Dermis microvascular lymphatic vessel endothelial cell (primary cell): ENCODE data around the gene UNC119B. TPM values are rescaled to one million over a fixed set of nuclear protein-coding genes. Genes with fewer than 3 reads are reported as not detected.

Source experiments
- DNase-seq, 2 donors: peaks; one replicate each; pipeline versions ENCODE4 v3.0.0 to v3.0.0-alpha.2; 2010; ENCODE audit warnings: low read depth in 2 of 2
- total RNA-seq: library from RNA; depleted of rRNA; stranded (reverse); fragments of >200 nt; gene quantifications from 2 replicates; pipeline ENCODE4 v1.2.1, GENCODE V29; 2014

The UNC119B gene
- total RNA-seq, 1 donor from 2014 or later: 16.3 TPM

DNA sequence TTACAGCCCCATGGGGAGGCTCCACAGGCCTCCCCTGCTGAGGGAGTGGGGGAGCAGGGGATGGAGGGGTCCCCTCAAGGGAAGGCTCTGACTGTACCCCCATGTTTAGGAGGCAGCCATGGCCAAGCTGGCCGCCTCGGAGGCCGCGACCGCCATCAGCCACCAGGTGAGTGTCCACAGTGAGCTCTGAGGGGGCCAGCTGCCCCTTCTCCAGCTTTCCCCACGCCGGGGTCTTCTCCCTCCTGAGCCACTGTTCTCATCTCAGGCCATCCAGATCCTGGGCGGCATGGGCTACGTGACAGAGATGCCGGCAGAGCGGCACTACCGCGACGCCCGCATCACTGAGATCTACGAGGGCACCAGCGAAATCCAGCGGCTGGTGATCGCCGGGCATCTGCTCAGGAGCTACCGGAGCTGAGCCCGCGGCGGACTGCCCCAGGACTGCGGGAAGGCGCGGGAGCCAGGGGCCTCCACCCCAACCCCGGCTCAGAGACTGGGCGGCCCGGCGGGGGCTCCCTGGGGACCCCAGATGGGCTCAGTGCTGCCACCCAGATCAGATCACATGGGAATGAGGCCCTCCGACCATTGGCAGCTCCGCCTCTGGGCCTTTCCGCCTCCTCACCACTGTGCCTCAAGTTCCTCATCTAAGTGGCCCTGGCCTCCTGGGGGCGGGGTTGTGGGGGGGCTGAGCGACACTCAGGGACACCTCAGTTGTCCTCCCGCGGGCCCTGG is 28.9 kb downstream of the UNC119B start:
- DNase-seq: no peak

GRCh38 chr12:120739821-120740613 is 29.8 kb downstream of the UNC119B start:
- DNase-seq: no peak

- no peak for DNase-seq
Measured at GRCh38 chr12:120740871-120741270, 30.6 kb downstream of the UNC119B start.

DNA sequence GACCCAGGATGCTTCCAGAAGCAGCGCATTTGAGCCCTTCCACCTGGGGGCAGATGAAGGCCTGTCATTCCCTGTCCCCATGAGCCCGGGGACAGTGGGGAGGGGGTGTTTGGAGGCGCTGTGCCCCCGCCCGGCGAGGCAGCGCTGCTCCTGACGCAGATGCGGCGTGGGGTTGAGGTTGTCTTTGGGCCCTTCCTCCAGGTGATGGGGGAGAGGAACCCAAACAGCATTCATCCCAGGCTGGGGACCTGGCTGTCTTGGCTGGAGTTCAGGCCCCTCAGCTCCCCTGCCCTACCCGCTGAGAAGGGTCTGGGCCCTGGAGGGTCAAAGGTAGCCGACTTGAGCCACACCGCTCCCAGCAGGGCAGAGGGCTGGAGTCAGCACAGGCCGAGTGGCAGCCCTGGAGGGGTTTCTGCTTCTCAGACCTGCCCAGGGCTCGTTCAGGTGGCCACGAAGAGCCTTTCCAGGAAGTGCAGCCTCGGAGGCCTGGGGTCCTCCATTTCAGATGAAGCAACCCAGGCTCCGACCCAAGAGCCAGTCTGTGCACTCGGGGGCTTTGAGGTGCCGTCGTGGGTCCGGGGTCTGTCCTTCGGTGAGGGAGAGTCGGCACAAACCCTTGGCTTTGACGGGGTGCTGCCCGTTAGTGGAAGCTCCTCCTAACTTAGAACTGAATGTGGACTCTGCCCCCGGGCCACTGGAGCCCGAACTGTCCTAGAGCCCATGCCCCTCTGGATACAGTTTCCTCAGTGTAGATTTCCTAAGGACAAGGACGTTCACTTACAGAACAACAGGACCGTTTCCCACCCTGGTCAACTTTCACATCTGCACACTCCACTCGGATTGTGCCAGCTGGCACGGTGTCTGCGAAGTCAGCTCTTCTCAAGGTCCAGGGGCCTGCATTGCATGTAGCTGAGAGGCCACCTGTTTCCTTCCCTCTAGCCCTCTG is 31.5 kb downstream of the UNC119B start:
- DNase-seq: peak in 1 of 2 donors; percentile 36

DNA sequence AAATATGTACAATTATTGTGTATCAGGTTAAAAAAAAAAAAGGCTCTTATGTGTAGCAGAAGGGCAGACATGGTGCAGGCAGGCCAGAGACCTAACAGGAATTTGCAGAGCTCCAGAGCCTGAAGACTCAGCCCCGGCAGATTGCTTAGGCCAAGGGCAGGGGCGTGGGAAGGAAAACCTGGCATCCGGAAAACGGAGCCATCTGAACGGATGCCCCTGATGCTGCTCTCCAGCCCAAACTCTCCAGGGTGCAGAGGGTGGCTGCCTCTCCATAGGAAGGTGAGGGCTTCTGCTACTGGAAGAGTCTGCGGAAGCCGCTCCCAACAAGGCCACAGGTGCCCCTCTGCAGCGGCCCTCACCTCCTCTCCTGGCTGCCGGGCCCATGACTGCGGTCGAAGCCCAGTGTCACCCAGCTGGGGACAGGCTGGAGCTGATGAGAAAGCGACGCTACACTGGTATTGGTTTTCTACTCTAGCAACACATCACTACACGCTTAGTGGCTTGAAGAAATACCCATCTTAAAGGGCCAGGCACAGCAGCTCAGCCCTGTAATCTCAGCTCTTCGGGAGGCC is 34.8 kb downstream of the UNC119B start:
- no peak for DNase-seq

GRCh38 chr12:120748242-120748641 is 38.0 kb downstream of the UNC119B start:
- no peak for DNase-seq

GRCh38 chr12:120749256-120749655 is 39.0 kb downstream of the UNC119B start:
- DNase-seq: no peak

- DNase-seq: no peak
Measured at GRCh38 chr12:120750806-120751205, 40.5 kb downstream of the UNC119B start.

- DNase-seq: no peak
Measured at GRCh38 chr12:120751389-120751788, 41.1 kb downstream of the UNC119B start.

- DNase-seq: no peak
Measured at GRCh38 chr12:120754792-120755191, 44.5 kb downstream of the UNC119B start.

DNA sequence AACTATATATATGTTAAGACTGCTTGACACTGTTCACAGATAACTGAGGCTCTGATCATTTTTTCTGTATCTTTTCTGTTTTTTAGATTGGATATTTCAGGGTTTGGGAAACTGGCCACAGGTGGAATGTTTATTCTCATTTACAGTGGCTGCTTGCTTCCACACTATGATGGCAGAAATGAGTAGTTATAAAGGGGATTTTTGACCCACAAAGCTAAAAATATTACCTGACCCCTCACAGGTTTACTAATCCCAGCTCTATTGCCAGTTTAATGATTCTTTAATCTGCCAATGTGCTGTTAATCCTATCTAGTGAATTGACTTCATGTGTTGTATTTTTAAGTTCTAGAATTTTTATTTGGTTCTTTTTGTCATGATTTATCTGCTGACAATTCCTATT is 45.0 kb downstream of the UNC119B start:
- no peak for DNase-seq

- DNase-seq: no peak
Measured at GRCh38 chr12:120757226-120757742, 47.0 kb downstream of the UNC119B start.

GRCh38 chr12:120757949-120758348 is 47.7 kb downstream of the UNC119B start:
- no peak for DNase-seq

GRCh38 chr12:120758798-120759590 is 48.7 kb downstream of the UNC119B start:
- DNase-seq: no peak

DNA sequence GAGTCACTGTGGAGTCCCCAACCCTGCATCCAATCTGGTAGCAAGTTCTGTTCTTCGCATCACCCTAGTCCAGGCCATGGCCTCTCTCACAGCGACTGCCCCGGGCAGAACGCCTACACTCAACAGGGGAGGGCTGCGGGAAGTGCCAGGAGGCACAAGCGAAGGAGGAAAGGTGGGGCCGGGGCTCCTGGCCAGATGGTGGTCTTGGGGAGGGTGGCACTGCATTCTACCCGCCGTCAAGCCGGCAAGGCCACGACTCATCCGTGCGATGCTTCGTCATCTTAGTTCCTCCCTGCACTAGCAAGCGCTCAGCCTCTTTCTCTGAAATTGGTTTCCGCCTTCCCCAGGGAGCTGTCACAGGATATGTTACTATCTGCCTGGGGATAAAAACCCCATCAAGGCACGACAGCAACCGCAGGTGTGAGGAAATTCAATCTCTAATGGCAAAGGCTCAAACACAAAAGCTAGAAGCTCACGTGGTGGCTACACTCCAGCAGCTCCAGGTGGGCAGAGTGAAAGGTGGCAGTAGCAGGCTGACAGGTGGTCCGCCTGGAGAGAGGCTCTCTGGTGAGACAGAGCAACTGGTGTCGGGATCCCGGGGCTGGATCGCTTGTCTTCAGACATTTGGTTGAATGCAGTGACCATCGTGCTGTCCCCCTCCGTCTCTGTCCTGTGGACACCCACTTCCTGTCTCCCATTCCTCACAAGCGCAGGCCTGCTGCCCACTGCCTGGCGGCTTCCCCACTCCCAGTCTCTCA is 49.5 kb downstream of the UNC119B start:
- no peak for DNase-seq

GRCh38 chr12:120760349-120761254 is 50.3 kb downstream of the UNC119B start:
- no peak for DNase-seq

- DNase-seq: no peak
Measured at GRCh38 chr12:120761519-120761934, 51.3 kb downstream of the UNC119B start.

DNA sequence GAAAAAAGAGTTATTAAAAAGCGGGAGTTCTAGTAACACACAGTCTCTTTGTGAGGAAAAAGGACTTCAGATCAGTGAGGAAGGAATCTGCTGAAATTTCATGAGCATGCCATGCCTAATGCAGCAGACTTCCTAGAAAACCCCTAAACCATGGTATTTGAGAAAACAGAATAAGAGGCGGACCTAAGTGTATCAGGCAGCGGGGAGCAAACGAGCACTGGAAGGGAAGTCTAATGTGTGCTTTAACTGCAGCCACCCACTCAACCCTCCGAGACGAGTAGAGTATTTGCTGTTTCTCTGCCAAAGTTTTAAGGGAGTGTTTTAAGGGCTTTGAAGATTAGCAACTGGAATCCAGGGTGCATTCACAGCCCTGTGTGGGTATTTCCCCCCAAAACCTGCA is 51.8 kb downstream of the UNC119B start:
- no peak for DNase-seq

DNA sequence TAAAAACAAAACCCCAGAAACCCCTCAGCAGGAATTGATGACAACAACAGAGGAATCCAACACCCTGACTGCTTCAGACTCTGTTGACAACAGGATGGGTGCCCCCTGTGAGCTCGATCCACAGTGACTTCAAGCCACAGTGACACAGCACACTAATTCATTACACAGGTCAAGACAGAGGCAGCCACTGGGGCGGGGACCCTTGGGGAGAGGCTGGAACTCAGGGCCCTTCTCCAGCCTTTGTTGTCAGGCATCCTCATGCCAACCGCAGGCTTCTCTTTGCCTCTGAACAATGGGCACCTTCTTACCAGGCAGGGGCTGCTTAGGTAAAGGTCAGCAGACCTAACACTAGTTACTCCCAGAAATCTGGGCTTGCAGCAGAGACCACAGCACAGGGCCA is 53.0 kb downstream of the UNC119B start:
- no peak for DNase-seq
